ENCODE results near the gene CDH6. TPM values are rescaled to one million over a fixed set of nuclear protein-coding genes. Genes with fewer than 3 reads are reported as not detected.

Gene CDH6
- total RNA-seq, 2 experiments from 2014 or later = not detected

- no peak for DNase-seq
These were observed 7.5 kb upstream of the CDH6 start for GRCh38 chr5:31185951-31186350.

GRCh38 chr5:31186672-31187267, 6.7 kb upstream of the CDH6 start:
- POLR2A ChIA-PET = no interaction called here

More at GRCh38 chr5:31185951-31186350, 7.5 kb upstream of the CDH6 start:
- no peak for ATAC-seq (ENCODE audit: low read depth)
- Mint-ChIP-seq H3K27ac (no peak overlapping the region), H3K4me3 (no peak overlapping the region), H3K9me3 (no peaks in the 10 kb centered on the region), H3K27me3 (no peaks in the 10 kb centered on the region), H3K36me3 (no peaks in the 10 kb centered on the region), H3K4me1 (no peaks in the 10 kb centered on the region)
- POLR2A ChIA-PET = no interaction called here

GRCh38 chr5:31187591-31187990, 5.9 kb upstream of the CDH6 start:
- POLR2A ChIA-PET = no interaction called here
- H3K4me3 Mint-ChIP-seq = no peak overlapping the region
- H3K9me3 Mint-ChIP-seq = no peaks in the 10 kb centered on the region
- H3K27ac Mint-ChIP-seq = no peak overlapping the region
- peaks cover 6% of the 10 kb centered on the region for H3K27me3 Mint-ChIP-seq
- H3K4me1 Mint-ChIP-seq = no peaks in the 10 kb centered on the region
- ATAC-seq (ENCODE audit: low read depth) (no peak), DNase-seq (no peak)
- H3K36me3 Mint-ChIP-seq = no peaks in the 10 kb centered on the region

More at GRCh38 chr5:31186672-31187267, 6.7 kb upstream of the CDH6 start:
- Mint-ChIP-seq H3K27me3 (no peaks in the 10 kb centered on the region), H3K36me3 (no peaks in the 10 kb centered on the region), H3K4me1 (no peaks in the 10 kb centered on the region), H3K9me3 (no peaks in the 10 kb centered on the region), H3K27ac (no peak overlapping the region), H3K4me3 (no peak overlapping the region)
- DNase-seq (no peak), ATAC-seq (ENCODE audit: low read depth) (no peak)

- DNase-seq (no peak), ATAC-seq (ENCODE audit: low read depth) (no peak)
- POLR2A ChIA-PET = no interaction called here
- Mint-ChIP-seq H3K9me3 (no peaks in the 10 kb centered on the region), H3K4me3 (no peak overlapping the region), H3K27ac (no peak overlapping the region), H3K36me3 (no peaks in the 10 kb centered on the region), H3K4me1 (peaks cover 2% of the 10 kb centered on the region), H3K27me3 (peaks cover 46% of the 10 kb centered on the region)
These were observed 1.0 kb upstream of the CDH6 start for GRCh38 chr5:31192442-31192841.

GRCh38 chr5:31193116-31193515, 370 bp upstream of the CDH6 start:
- no peaks in the 10 kb centered on the region for H3K36me3 Mint-ChIP-seq
- H3K27me3 Mint-ChIP-seq = peaks cover 46% of the 10 kb centered on the region
- peak overlapping the region; percentile 25 for H3K4me3 Mint-ChIP-seq
- no peak for ATAC-seq (ENCODE audit: low read depth)
- H3K9me3 Mint-ChIP-seq = no peaks in the 10 kb centered on the region
- peaks cover 2% of the 10 kb centered on the region for H3K4me1 Mint-ChIP-seq
- DNase-seq = no peak
- no peak overlapping the region for H3K27ac Mint-ChIP-seq
- POLR2A ChIA-PET = no interaction called here

GRCh38 chr5:31194468-31194813, 955 bp downstream of the CDH6 start:
- DNase-seq (no peak), ATAC-seq (ENCODE audit: low read depth) (no peak)
- H3K36me3 Mint-ChIP-seq = no peaks in the 10 kb centered on the region
- POLR2A ChIA-PET = no interaction called here
- H3K27me3 Mint-ChIP-seq = peaks cover 46% of the 10 kb centered on the region
- no peaks in the 10 kb centered on the region for H3K9me3 Mint-ChIP-seq
- H3K4me3 Mint-ChIP-seq = no peak overlapping the region
- H3K4me1 Mint-ChIP-seq = peaks cover 2% of the 10 kb centered on the region
- no peak overlapping the region for H3K27ac Mint-ChIP-seq

- Mint-ChIP-seq H3K27me3 (peaks cover 46% of the 10 kb centered on the region), H3K4me3 (no peak overlapping the region), H3K27ac (no peak overlapping the region), H3K9me3 (no peaks in the 10 kb centered on the region), H3K36me3 (no peaks in the 10 kb centered on the region), H3K4me1 (peaks cover 2% of the 10 kb centered on the region)
- DNase-seq (no peak), ATAC-seq (ENCODE audit: low read depth) (no peak)
- POLR2A ChIA-PET = no interaction called here
These were observed 1.5 kb downstream of the CDH6 start for GRCh38 chr5:31194892-31195555.

GRCh38 chr5:31196309-31196708, 2.8 kb downstream of the CDH6 start:
- no peak for DNase-seq
- ATAC-seq (ENCODE audit: low read depth) = no peak
- POLR2A ChIA-PET = no interaction called here
- Mint-ChIP-seq H3K27me3 (peaks cover 46% of the 10 kb centered on the region), H3K27ac (no peak overlapping the region), H3K4me3 (no peak overlapping the region), H3K4me1 (peaks cover 2% of the 10 kb centered on the region), H3K9me3 (no peaks in the 10 kb centered on the region), H3K36me3 (no peaks in the 10 kb centered on the region)

- Mint-ChIP-seq H3K27ac (no peak overlapping the region), H3K4me1 (peaks cover 2% of the 10 kb centered on the region), H3K36me3 (no peaks in the 10 kb centered on the region), H3K4me3 (no peak overlapping the region), H3K27me3 (peaks cover 42% of the 10 kb centered on the region), H3K9me3 (no peaks in the 10 kb centered on the region)
- DNase-seq (no peak), ATAC-seq (ENCODE audit: low read depth) (no peak)
- POLR2A ChIA-PET = no interaction called here
These were observed 3.7 kb downstream of the CDH6 start for GRCh38 chr5:31197183-31197582.

- Mint-ChIP-seq H3K4me1 (no peaks in the 10 kb centered on the region), H3K36me3 (no peaks in the 10 kb centered on the region), H3K9me3 (no peaks in the 10 kb centered on the region), H3K27ac (no peak overlapping the region), H3K27me3 (peaks cover 3% of the 10 kb centered on the region), H3K4me3 (no peak overlapping the region)
- DNase-seq (no peak), ATAC-seq (ENCODE audit: low read depth) (no peak)
- POLR2A ChIA-PET = no interaction called here
These were observed 11.5 kb downstream of the CDH6 start for GRCh38 chr5:31204958-31205357.

- ATAC-seq (ENCODE audit: low read depth) = no peak
- H3K36me3 Mint-ChIP-seq = no peaks in the 10 kb centered on the region
- peaks cover 3% of the 10 kb centered on the region for H3K27me3 Mint-ChIP-seq
- POLR2A ChIA-PET = no interaction called here
- no peak overlapping the region for H3K27ac Mint-ChIP-seq
- H3K9me3 Mint-ChIP-seq = no peaks in the 10 kb centered on the region
- no peak for DNase-seq
- no peak overlapping the region for H3K4me3 Mint-ChIP-seq
- H3K4me1 Mint-ChIP-seq = no peaks in the 10 kb centered on the region
These were observed 14.6 kb downstream of the CDH6 start for GRCh38 chr5:31208043-31208442.

GRCh38 chr5:31209334-31209733, 15.8 kb downstream of the CDH6 start:
- H3K4me3 Mint-ChIP-seq = no peak overlapping the region
- no peaks in the 10 kb centered on the region for H3K36me3 Mint-ChIP-seq
- ATAC-seq (ENCODE audit: low read depth) (no peak), DNase-seq (no peak)
- no peaks in the 10 kb centered on the region for H3K27me3 Mint-ChIP-seq
- POLR2A ChIA-PET = no interaction called here
- H3K4me1 Mint-ChIP-seq = no peaks in the 10 kb centered on the region
- H3K27ac Mint-ChIP-seq = no peak overlapping the region
- no peaks in the 10 kb centered on the region for H3K9me3 Mint-ChIP-seq

- POLR2A ChIA-PET = no interaction called here
- Mint-ChIP-seq H3K27ac (no peak overlapping the region), H3K4me3 (no peak overlapping the region), H3K36me3 (no peaks in the 10 kb centered on the region), H3K9me3 (no peaks in the 10 kb centered on the region), H3K27me3 (no peaks in the 10 kb centered on the region), H3K4me1 (no peaks in the 10 kb centered on the region)
- DNase-seq = no peak
- no peak for ATAC-seq (ENCODE audit: low read depth)
These were observed 17.6 kb downstream of the CDH6 start for GRCh38 chr5:31211098-31211497.

GRCh38 chr5:31213257-31213656, 19.8 kb downstream of the CDH6 start:
- no peaks in the 10 kb centered on the region for H3K36me3 Mint-ChIP-seq
- no peaks in the 10 kb centered on the region for H3K27me3 Mint-ChIP-seq
- POLR2A ChIA-PET = no interaction called here
- no peaks in the 10 kb centered on the region for H3K4me1 Mint-ChIP-seq
- ATAC-seq (ENCODE audit: low read depth) (no peak), DNase-seq (no peak)
- no peak overlapping the region for H3K4me3 Mint-ChIP-seq
- H3K27ac Mint-ChIP-seq = no peak overlapping the region
- no peaks in the 10 kb centered on the region for H3K9me3 Mint-ChIP-seq
